SU-DHL-6 (cell line): ENCODE results near the gene HBG2.

Source experiments
- EZH2phosphoT487 ChIP-seq: fragments of 200-600 bp; sonication (generic), shearing (Covaris generic); conservative IDR thresholded peaks from 2 replicates; pipeline ENCODE4 v1.6.1; 2018; ENCODE audit warnings: mild to moderate bottlenecking, antibody characterized with exemption, low read length, moderate library complexity, mixed read lengths
- TF ChIP-seq, protein P1 (sequence below): fragments of 200-600 bp; sonication (generic); IDR thresholded peaks from one replicate; pipeline ENCODE4 v1.5.1; 2017; ENCODE audit warnings: antibody characterized with exemption, mild to moderate bottlenecking, low read length, moderate library complexity; ENCODE audit not compliant: insufficient read depth, poor library complexity, severe bottlenecking

DNA sequence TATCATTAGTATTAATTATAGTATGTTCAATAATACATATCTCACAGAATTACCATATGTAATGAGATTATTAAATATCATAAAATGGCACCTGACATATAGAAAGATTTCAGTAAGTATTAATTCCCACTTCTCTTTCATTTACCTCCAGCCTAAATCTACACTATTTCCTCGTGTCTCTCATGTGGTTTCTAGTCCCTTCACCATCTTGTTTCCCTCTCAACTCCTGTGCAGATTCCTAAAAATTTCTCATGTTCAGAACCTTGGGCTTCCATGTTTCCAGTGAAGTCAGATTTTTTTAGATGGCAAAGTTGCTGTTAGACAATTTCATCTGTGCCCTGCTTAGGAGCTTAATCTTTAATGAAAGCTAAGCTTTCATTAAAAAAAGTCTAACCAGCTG lies 29.3 kb upstream of the HBG2 start:
- TF ChIP-seq, protein P1, sequence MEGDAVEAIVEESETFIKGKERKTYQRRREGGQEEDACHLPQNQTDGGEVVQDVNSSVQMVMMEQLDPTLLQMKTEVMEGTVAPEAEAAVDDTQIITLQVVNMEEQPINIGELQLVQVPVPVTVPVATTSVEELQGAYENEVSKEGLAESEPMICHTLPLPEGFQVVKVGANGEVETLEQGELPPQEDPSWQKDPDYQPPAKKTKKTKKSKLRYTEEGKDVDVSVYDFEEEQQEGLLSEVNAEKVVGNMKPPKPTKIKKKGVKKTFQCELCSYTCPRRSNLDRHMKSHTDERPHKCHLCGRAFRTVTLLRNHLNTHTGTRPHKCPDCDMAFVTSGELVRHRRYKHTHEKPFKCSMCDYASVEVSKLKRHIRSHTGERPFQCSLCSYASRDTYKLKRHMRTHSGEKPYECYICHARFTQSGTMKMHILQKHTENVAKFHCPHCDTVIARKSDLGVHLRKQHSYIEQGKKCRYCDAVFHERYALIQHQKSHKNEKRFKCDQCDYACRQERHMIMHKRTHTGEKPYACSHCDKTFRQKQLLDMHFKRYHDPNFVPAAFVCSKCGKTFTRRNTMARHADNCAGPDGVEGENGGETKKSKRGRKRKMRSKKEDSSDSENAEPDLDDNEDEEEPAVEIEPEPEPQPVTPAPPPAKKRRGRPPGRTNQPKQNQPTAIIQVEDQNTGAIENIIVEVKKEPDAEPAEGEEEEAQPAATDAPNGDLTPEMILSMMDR, result no peak
- no peak for TF ChIP-seq EZH2phosphoT487
